IPS-NIHi7 (cell line): ENCODE measurements around the gene LGALS9.
"Not testable (repeated sequence)": the region's sequence is repeated elsewhere in the genome, so short reads cannot be mapped to it uniquely, and the experiment has no call there.

Source experiments
- DNase-seq: peaks from one replicate; pipeline ENCODE4 v3.0.0; 2012; ENCODE audit warnings: mixed read lengths; ENCODE audit errors: extremely low spot score

LGALS9 gene

GRCh38 chr17:27686322-27686721 lies 55.3 kb downstream of the LGALS9 start:
- DNase-seq = not testable (repeated sequence)

GRCh38 chr17:27690882-27691281 lies 59.9 kb downstream of the LGALS9 start:
- no peak for DNase-seq

- not testable (repeated sequence) for DNase-seq
Observed at GRCh38 chr17:27695254-27695814, 64.3 kb downstream of the LGALS9 start.
